ENCODE results near the gene RCBTB1.
"Not testable (repeated sequence)": the region's sequence is repeated elsewhere in the genome, so short reads cannot be mapped to it uniquely, and the experiment has no call there.

RCBTB1 gene

DNA sequence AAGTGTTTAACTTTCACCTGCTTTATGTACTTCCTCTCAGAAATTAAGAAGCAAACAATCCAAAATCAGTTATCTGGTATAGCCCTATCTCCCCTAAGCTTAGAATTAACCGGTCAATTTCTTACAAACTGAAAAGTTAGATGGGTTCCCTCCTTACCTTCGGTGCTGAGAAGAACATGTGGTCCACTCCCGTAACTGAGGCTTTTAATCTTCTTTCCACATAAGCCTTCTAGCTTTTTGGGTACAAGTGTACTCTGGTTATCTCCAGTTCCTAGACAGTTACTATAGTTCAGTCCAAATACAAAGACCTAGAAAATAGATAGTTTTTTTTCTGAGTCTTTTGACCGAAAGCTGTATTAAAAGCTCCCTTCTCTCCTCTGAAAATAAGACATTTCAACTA lies 18.9 kb downstream of the RCBTB1 start:
- TF ChIP-seq, protein P1, sequence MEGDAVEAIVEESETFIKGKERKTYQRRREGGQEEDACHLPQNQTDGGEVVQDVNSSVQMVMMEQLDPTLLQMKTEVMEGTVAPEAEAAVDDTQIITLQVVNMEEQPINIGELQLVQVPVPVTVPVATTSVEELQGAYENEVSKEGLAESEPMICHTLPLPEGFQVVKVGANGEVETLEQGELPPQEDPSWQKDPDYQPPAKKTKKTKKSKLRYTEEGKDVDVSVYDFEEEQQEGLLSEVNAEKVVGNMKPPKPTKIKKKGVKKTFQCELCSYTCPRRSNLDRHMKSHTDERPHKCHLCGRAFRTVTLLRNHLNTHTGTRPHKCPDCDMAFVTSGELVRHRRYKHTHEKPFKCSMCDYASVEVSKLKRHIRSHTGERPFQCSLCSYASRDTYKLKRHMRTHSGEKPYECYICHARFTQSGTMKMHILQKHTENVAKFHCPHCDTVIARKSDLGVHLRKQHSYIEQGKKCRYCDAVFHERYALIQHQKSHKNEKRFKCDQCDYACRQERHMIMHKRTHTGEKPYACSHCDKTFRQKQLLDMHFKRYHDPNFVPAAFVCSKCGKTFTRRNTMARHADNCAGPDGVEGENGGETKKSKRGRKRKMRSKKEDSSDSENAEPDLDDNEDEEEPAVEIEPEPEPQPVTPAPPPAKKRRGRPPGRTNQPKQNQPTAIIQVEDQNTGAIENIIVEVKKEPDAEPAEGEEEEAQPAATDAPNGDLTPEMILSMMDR (IDR thresholded peaks at IDR 0.05; ENCODE audit: low read depth, low read length): no peak
- DNase-seq (ENCODE audit: extremely low read depth, low read depth): no peak

DNA sequence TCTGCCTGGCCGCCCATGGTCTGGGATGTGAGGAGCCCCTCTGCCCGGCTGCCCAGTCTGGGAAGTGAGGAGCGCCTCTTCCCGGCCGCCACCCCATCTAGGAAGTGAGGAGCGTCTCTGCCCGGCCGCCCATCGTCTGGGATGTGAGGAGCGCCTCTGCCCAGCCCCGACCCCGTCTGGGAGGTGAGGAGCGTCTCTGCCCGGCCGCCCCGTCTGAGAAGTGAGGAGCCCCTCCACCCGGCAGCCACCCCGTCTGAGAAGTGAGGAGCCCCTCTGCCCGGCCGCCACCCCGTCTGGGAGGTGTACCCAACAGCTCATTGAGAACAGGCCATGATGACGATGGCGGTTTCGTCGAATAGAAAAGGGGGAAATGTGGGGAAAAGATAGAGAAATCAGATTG lies 19.9 kb downstream of the RCBTB1 start:
- DNase-seq (ENCODE audit: extremely low read depth, low read depth): not testable (repeated sequence)

DNA sequence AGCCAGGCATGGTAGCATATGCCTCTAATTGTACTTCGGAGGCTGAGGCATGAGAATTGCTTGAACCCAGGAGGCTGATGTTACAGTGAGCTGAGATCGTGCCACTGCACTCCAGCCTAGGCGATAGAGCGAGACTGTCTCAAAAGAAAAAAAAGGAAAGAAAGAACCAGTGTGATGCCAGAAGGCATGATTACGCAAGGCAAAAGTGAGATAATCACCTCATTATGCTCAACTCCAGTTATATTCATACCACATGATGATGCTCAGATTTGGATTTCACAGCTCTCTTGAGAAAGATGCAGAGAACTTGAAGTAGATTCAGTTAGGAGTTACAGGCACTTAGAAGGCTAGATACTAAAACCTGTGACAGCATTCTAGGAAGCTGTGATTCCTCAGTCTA lies 21.8 kb downstream of the RCBTB1 start:
- TF ChIP-seq, protein P1 (IDR thresholded peaks at IDR 0.05; ENCODE audit: low read depth, low read length): no peak
- DNase-seq (ENCODE audit: extremely low read depth, low read depth): no peak

DNA sequence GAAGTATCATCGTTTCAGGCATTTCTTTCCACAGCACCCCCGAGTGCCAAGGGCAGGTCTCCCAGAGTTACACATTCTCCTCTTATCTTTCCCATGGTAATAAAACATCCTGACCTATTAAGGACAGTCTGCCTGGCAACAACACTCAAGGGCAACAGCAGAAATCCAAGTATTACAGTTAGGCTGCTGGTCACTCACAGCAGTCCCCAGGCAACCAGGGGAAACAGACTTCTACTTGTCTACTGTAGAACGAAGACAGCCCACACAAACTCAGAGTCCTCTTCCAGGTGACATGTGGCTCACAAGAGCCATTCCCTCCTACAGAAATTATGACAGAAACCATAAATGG lies 24.3 kb downstream of the RCBTB1 start:
- TF ChIP-seq, protein P1 (IDR thresholded peaks at IDR 0.05; ENCODE audit: low read depth, low read length): no peak
- DNase-seq (ENCODE audit: extremely low read depth, low read depth): no peak

DNA sequence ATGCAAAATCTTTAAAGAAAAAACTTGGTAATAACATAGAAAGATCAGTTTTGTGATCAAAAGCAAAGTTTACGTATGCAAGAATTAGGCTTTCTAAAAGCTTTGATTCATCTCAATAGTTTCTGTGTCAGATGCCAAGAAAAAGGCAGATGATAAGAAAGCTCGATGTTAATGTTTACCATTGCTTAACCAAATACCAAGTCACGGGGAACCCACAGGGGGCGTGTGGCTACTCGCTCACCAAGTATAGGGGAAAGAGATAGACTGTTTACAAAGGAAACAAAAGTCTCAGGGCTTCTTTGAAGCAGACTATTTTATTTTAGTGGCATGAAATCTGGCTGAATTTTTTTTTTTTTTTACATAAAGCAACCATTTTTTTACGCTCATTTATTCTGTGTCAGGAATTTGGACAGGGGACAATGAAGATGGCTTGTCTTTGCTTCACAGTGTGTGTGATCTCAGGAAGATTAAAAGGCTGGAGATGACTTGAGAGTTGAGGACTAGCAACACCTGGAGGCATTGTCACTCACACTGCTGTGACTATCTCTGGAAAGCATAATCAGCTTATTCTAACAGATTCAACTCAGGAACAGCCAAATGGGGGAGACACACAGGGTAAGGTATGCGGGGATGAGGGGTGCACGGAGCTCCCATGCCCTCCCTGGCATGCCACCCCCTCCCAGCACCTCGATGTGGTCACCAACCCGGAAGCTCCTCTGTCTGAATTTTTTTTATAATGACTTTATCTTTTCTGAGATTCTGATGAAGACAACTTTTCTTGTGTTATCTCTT lies 24.9 kb downstream of the RCBTB1 start:
- peak; percentile 24 for DNase-seq (ENCODE audit: extremely low read depth, low read depth)
- TF ChIP-seq, protein P1 (IDR thresholded peaks at IDR 0.05; ENCODE audit: low read depth, low read length): peak; percentile 12

DNA sequence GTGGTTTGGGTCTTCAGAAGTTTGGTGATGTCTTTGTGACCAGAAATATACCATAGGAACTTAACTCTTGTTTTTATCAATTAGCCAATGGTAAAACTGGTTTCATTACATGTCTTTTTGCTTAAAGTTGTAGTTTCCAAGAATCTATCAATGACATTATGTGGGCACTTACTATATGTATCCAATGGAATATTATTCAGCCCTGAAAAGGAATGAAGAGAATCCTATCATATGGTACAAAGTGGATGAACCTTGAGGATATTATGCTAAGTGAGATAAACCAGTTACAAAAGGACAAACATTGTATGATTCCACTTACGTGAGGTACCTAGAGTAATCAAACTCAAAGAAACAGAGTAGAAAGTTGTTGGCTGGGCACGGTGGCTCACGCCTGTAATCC lies 26.4 kb downstream of the RCBTB1 start:
- TF ChIP-seq, protein P1 (IDR thresholded peaks at IDR 0.05; ENCODE audit: low read depth, low read length): no peak
- no peak for DNase-seq (ENCODE audit: extremely low read depth, low read depth)

DNA sequence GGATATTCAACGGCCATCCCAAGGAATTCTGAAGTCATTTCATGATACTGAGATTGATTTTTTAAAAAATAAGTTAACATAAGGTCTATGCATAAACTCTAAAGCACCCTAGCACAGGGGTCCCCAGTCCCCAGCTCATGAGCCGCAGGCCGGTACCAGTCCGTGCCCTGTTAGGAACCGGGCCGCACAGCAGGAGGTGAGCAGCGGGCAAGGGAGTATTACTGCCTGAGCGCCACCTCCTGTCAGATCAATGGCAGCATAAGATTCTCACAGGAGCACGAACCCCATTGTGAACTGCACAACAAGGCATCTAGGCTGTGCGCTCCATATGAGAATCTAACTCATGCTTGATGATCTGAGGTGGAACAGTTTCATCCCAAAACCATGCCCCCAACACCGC lies 31.0 kb downstream of the RCBTB1 start:
- TF ChIP-seq, protein P1 (IDR thresholded peaks at IDR 0.05; ENCODE audit: low read depth, low read length): no peak
- no peak for DNase-seq (ENCODE audit: extremely low read depth, low read depth)

DNA sequence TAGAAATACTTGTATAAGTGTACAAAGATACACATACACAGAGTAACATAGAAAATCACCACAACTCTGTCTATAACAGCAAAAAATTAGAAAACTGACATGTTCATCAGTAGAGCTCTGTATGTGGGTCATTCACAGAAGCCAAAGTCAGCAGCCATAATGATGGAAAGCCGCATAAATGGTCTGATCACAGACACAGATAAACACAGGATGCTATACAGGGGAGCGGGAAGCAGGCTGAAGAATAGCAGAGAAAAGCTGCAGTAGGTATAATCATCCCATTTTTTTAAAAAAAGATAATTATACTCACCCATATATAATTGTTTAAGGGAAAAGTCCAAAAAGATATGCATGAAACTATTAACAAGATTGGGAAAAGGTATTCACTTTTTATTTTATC lies 31.5 kb downstream of the RCBTB1 start:
- TF ChIP-seq, protein P1 (IDR thresholded peaks at IDR 0.05; ENCODE audit: low read depth, low read length): no peak
- no peak for DNase-seq (ENCODE audit: extremely low read depth, low read depth)
